ENCODE data around the gene NRXN3.

NRXN3 gene

DNA sequence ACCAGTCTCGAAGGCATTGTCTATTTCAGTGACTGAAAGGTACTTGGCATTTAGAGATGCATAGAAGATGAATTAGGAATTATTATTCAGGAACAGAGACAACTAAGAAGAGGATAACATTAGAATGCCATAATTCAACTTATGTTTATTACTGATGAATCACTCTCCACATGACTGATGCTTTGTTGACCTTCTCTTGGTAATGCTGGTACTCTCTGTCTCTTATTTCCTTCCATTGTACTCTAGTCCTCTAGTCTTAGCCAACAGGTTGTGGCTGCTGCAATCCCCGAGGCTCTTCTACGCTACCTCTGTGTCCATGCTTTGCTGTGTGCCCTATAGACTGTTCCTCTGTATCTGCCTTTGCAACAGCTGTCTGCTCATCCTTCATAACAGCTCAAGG lies 652.9 kb downstream of the NRXN3 start:
- DNase-seq (ENCODE audit: low read depth in 2 of 2) = no peak

DNA sequence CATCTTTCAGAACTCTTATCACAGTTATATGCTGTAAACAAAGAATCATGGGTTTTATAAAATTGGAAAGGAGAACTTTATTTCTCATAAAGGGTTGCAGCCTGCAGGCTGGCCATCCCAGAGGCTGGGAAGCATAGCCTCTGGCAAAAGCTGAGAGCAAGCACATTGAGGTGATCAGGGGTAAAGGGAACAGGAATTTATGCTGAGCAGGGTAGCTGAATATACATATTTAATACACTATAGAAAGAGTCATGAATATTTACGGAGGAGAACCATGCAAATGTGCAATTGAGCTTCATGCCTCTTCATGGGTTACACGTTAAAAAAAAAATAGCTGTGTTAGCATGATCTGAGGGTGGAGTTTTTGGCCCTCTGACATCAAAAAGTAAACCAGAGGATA lies 653.3 kb downstream of the NRXN3 start:
- no peak for DNase-seq (ENCODE audit: low read depth in 2 of 2)

DNA sequence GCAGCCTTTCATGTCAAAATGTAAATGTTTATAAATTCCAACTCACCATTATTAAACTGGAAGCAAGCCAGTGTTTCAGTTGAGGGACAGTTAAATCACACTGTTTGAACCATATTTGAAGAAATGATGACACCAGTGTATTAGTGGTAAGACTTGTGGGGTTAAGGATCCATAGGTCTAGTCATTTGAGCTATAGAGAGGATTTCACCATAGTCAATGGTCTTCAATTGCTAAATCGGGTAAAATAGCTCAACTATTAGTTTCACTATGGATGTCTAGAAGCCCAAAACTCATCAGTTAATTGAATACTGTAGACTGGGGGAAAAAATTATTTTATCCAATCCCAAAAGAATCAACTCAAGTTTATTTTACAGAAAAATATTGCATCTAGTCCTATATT lies 659.1 kb downstream of the NRXN3 start:
- DNase-seq (ENCODE audit: low read depth in 2 of 2) = no peak

DNA sequence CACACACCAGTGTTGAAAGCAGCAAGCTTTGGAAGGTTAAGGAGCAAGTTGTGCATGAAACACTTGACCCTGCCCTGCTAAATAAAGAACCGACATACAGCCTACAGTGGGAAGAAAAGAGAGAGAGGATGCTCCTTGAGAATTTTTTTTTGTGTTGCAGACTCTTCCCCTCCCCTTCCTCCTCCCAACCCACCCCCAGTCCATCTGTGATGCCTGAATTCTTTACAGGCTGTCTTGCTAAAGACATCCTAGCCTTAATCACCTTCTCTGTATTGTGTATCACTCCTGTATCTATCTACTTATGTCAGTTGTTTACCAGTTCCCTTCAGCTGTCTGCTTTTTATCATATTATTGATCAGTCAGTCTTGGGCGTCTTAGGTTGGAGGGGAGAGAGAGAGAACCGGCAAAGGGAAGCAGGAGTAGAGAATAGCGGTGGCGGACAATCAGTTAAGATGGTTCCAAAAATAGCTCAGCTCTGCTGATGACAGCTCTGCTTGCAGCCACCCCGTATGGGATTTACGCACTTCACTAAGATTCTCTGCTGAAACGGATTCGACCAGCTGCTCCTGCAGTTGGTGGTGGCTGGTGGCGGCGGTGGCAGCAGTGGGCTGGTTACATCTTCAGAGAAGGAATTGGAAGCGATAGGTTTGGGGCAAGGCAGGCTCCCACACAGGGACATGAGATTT lies 664.7 kb downstream of the NRXN3 start:
- DNase-seq (ENCODE audit: low read depth in 2 of 2) = no peak

DNA sequence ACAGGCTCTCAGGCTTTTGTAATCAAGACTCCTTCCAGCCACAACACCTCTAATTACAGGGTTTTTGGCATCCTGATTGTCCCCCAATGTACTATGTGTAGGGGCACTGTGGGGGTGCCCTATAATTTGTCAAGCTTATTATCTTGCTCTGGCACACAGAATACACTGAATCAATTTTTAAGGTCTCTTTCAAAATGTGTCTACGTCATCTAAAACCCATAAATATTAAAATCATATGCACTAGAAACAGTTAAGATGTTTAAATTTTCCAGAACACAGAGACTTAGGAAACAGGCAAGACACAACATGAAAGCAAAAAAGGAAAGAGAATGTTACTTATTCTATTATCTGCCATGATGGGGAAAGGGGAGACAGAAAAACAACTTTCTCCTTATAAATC lies 665.7 kb downstream of the NRXN3 start:
- DNase-seq (ENCODE audit: low read depth in 2 of 2) = no peak

DNA sequence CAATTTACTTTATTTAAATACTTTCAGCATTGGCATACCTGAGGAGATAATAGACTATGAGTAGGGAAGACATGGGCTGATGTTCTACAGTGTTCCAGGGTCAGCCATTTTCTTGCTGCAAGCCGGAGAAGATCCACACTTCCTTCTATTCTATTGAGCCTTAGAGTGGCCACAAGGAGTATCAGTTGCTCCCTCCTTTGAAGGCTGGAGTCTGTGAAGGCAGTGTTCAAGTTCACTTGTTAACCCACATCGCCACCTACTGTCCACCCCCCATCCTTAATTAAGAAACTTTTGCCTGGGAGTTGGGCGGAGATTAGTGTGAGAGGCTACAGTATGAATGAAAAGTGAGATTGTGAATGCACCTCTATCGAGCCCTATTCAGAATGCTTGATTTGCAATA lies 666.6 kb downstream of the NRXN3 start:
- peak; percentile 4 to 7 for DNase-seq (ENCODE audit: low read depth in 2 of 2)

DNA sequence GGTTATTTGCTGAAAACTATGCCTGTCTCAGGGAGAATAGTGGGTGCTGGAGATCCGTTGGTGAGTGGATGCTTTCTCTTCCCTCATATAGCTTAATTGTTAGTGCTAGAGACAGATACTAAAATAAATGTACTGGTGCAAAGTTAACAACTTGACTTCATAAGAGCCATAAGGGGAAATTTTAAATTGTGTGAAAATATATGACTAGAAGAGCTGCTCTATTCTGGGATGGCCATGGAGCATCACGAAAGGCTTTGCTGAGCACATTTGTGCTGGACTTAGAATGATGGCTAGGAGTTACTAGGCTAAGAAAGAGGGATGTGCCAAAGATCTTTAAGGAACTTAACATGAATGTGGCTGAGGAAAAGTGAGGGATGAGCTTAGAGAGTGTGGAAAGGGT lies 668.8 kb downstream of the NRXN3 start:
- no peak for DNase-seq (ENCODE audit: low read depth in 2 of 2)

DNA sequence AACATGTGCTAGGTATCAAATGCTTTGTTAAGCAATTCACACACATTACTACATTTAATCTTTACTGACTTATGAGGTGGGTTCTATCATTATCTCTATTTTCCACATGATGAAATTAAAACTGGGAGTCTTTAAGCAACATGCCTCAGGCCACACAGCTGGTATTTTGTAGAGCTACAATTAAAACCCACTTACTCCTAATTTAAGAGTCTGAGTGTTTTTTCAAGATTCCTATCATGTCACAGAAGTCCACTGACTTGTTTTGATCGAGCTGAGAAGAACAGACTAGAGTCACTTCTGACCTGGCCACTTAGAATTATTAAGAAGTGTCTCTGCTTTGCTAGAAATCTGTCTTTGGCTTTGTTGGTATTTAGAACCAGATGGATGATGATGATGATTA lies 670.7 kb downstream of the NRXN3 start:
- DNase-seq (ENCODE audit: low read depth in 2 of 2) = no peak

DNA sequence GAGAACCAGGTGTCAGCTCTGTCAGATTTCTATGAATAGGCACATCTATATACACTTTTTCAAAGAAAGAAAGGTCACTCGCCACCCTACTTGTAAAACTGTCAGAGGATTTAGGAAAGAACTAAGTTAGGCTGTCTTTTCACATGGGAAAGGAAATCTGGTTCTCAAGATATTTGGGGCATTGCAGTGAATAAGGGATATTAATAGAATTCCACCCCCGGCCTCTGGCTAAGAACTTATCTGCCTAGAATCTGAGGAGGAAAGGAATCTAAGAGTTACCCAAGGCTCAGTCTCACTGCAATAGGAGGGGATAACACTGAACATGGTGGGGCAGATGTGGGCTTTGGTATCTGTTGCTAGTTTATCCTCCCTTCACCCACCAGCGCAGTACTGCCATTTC lies 677.6 kb downstream of the NRXN3 start:
- no peak for DNase-seq (ENCODE audit: low read depth in 2 of 2)

DNA sequence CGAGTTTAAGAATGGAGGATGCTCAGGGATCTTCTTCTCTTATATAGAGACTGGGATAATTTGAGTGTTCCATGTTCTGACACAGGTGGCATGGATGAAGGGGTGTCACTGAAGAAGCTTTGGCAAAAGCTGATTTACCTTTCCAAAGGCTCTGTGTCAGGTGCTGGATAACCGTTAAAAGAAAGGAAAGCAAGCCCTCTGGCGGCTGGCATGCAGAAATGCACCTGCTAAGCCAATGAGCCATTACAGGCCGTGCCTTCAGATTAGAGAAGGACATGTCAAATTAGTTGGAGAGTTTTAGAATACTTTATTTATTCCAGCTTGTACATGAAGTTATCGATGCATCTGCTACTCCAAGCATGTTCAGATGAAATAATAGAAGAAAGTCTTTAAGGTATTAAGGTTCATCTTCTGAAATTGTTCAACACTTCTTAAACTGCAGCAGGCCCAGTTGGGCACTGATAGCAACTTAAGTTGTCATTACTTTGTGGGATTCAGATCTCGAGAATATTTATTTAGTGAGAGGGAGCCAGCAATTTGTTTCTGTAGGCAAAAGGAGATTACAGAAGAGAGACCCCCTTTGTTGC lies 678.2 kb downstream of the NRXN3 start:
- DNase-seq (ENCODE audit: low read depth in 2 of 2) = no peak

DNA sequence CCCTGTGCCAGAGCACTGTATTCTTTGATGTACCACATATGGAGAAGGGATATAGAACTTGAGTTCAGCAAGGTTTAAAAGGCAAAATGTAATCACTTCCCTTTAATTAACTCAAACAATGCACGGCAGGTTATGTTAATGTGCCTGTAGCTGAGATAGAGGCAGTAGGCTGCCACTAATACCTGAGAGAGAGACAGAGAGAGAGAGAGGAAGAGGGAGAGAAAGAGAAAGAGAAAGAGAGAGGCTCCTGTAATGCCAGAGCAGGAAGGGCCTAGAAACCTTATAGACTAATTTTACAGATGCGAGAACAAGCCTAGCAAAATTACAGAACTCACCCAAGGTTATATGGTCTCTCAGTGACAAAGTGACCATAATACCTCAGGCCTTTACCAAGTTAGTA lies 679.8 kb downstream of the NRXN3 start:
- no peak for DNase-seq (ENCODE audit: low read depth in 2 of 2)

DNA sequence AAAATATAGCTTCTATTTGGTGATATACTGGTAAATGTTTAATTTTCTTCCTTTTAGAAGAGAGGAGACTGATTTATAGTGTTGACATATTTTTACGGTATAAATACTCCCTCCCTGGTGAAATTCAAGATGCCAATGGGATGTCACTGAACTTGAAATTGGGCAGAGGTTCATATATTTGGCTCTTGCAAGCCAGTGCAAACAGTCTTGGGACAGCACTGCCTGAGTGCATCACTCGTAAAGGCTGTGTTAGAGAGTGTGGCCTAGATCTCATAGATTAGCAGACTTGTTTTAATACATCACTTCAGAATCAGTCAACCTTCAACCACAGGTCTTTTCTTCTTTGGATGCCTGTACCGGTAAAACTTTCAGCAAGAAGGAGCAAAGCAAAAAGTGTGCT lies 681.0 kb downstream of the NRXN3 start:
- no peak for DNase-seq (ENCODE audit: low read depth in 2 of 2)

DNA sequence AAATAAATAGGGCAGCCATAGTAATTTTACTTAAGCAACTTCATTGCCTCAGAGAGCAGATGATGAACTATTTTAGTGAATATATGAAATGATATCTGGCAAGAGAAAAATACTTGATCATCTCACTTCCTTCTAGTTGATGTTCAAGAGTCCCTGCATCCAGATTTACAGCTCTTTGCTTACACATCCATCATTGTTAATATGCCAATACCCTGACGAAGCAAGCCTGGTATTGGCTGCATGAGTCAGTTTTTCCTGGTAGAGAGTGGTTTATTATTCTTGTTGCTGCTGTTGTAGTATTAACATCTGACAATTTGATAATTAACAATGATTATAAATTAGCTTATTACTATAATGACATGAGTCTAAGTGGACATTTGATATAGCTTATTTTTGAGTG lies 681.9 kb downstream of the NRXN3 start:
- no peak for DNase-seq (ENCODE audit: low read depth in 2 of 2)

DNA sequence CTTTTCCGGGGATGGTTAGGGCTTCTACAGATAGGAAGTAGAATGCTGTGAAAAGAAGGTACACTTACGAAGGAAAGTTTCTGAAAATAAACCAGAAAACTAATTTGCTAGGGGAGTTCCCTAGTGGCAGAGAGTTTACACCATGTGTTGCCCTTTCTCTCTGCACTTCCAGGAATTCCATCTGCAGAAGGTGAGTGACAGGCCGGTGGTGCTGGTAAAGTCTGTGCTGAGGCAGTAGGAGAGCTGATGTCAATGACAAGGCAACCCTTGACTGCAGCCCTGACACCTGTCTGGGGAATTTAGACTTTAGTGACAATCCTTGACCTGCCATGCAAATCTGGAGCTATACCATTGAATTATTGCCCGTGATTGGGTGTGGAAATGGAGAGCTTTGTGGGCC lies 687.8 kb downstream of the NRXN3 start:
- DNase-seq (ENCODE audit: low read depth in 2 of 2) = no peak

DNA sequence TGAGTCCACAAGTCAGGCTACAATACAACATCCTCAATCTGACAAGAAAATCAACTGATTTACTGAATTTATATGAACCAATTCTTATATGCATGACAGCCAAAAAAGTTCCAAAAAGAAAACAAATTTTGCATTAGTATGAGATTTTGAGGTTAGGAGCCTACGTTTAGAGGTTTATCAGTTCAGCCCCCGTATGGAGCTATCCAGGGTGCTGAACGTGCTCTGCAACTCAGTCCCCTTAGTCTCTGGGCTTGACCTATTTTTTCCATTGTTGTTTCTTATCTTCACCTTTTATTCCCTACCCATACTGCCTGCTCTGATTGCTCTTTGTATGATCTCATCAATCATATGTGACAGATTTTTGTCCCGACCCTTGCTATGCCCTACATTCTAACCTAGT lies 693.0 kb downstream of the NRXN3 start:
- peak in 1 of 2 experiments; percentile 12 for DNase-seq (ENCODE audit: low read depth in 2 of 2)

DNA sequence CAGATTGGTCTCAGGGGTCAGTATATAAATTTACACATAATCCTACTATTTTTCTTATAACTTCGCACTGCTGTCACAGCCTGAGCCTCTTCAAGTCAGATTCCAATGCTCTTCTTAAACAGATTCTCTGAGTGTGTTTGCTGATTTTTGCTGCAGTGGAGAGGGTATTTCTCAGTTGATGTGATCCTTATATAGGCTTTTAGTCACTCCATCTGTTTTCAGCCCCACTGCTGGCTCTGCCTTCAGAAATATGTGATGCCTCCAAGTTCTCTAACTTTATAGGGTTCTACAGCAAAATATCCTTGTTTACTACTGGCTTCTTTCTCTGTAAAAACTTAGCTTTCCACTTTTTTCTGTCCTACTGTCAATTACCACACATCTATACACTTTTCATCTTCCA lies 702.7 kb downstream of the NRXN3 start:
- DNase-seq (ENCODE audit: low read depth in 2 of 2) = no peak

DNA sequence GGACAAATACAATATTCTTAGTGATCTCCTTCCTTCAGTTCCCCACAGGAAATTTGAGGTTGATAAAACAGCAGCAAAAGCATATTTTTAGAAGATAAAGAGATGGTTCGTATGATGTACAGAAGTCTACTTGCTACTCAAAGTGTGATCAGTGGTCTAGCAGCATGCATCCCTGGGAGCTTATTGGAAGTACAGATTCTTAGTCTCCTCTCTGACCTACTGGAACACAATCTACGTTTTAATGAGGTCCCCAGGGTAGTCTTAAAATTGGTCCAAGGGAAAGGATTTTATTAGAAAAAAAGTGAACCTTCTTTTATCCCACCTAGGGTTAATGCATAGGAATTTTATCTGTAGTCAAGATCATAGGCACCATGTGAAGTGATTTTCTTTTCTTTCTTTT lies 703.4 kb downstream of the NRXN3 start:
- DNase-seq (ENCODE audit: low read depth in 2 of 2) = no peak

DNA sequence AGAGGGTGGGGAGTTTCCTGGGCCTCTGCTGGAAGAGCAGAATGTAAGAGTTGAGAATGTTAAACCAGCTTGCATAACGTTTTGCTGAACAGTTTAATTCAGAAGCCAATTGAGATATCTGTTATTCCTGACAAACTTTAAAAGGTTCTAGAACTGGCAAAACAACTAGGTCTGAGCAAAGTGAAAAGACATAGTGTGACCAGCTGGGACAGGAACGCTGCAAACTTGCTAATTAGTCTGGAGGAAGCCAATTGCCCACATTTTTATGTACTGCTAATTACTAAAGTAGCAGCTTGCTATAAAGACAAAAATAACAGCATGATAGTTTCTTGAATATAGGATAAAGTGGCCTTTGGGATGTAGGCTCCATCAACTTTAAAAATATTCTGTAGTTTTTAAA lies 704.9 kb downstream of the NRXN3 start:
- DNase-seq (ENCODE audit: low read depth in 2 of 2) = no peak

DNA sequence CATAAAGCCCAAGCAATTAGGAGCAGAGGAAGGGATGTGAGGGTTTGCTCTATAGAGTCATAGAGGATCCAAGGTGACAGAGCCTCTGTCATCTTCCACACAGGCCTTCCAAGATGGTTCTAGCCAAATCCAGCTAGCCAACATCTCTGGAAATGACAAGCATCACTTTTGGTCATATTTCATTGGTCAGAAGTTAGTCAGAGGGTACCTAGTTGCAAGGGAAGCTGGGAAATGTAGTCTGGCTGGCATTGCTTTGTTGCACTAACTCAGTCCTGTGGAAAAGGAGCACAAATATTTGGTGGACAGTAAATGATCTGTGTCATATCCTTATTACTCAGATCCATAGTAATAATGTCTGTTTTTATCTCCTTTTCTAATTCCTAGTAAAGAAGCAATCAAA lies 715.7 kb downstream of the NRXN3 start:
- no peak for DNase-seq (ENCODE audit: low read depth in 2 of 2)

DNA sequence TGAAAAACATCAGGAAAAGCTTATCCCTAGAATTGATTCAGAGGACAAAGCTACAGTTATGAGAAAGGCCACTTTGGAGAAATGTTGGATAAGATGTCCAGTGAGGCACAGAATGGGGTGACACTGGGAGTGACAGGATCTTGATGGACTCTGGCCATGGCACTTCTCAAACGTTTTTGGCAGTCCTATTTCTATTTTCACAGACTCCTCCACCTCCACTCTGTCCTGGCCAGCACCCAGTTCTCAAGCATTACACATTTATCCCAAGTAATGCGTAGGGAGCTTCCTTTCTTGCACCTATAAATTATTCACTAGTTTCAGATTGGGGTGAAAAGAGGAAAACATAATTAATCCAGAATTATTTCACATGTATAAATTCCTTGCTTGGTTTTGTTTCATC lies 727.3 kb downstream of the NRXN3 start:
- DNase-seq (ENCODE audit: low read depth in 2 of 2) = no peak

DNA sequence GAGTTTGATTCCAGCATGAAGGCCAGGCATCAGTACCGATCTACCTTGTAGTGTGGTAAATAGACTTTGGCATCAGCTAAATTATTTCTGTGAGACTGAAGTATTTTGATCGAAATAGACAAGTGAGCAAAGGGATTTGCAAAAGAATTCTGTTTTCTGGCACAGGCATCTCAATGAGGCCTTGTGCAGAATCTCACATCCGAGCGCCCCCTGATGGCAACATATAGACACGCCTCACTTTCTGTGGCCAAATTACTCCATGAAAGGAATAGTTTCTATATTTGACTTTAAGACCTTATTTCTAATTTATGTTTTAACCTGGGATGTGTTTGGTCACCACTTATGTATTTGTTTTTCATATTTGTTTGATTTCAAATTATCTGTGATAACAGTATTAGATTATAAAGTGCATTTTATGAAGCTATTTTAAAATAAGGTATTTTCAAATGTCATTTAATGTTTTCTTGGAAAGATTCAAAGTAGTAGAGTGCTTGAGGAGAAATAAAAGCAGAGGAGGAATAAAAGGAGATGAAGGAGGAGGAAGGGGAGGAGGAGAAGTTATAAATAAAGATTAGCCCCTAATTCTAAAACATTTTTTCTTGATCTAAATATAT lies 731.9 kb downstream of the NRXN3 start:
- peak in 1 of 2 experiments; percentile 1 for DNase-seq (ENCODE audit: low read depth in 2 of 2)

DNA sequence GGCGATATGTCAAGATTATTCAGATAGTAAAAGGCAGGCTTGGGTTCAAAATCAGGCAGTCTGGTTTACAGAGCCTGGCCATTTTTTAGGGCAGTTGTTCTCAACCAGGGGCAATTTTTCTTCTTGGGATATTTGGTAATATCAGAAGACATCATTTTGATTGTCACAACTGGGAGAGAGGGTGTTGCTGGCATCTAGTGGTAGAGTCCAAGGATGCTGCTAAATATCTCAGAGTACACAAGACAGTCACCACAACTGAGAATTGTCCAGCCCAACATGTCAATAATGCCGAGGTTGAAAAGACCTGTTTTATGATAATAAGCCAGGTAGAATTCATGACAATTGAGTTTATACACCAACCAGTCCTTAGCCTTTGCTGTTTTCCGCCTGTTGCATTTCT lies 733.9 kb downstream of the NRXN3 start:
- no peak for DNase-seq (ENCODE audit: low read depth in 2 of 2)

DNA sequence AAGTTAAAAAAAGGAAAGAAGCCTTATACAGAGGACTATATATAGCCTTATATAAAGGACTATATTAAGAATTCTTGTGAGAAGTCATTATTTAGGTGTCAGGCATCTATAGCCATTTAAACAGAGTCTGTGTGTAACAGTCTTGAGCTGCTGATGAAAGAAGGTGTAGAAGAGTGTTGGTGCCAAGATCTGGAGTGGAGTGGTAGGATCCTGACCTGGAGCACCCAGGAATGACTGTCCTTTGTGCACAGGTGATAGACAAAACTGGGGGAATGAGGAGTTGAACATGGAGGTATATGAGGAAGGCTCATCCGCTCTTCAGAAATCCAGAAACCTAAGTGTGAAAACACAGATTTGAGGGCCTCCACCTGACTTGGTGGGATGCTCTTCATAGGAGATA lies 747.3 kb downstream of the NRXN3 start:
- no peak for DNase-seq (ENCODE audit: low read depth in 2 of 2)

DNA sequence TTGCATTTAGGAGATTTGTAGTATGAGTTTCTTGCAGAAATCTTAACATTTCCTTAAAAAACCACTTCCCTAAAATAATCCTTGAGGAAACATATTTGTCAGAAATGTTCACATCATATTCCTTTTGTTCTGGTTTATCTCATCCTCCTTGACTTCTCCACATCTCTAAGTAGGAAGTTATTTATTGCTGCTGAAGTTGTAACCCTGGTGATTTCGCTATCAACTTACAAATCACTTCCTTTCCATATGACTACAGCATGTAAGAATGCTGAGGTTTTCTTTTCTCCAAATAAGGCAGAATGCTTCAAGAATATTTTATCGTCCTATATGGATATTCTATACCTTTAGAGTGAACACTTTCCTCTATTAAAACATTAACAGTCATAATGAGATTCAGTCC lies 751.7 kb downstream of the NRXN3 start:
- DNase-seq (ENCODE audit: low read depth in 2 of 2) = peak; percentile 61 to 67
